ENCODE results near the gene GSG1L2.

The GSG1L2 gene

DNA sequence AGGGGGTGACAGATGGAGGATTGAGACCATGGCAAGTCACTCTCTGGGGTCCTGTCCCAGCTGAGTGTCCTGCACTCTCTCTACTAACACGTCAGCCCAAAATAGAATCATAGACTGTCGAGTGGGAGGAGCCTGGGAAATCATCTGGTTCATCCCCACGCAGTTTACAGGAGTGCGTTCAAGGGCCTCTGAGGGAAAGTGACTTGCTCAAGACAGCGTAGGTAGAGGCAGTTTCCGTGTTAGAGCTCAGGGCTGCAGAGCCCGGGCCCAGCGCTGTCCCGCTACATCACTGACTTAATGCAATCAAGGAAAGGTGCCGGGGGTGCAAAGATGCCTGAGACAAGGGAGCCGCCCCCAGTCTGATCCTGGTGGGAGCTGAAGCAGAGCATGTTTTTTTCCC, 10.3 kb downstream of the GSG1L2 start:
- Mint-ChIP-seq H3K27ac (no peak overlapping the region), H3K4me3 (no peak overlapping the region), H3K36me3 (no peaks in the 10 kb centered on the region), H3K9me3 (peaks cover 5% of the 10 kb centered on the region), H3K27me3 (peaks cover 3% of the 10 kb centered on the region), H3K4me1 (no peaks in the 10 kb centered on the region)
- no peak for DNase-seq
- CTCF ChIA-PET, result no interaction called here

DNA sequence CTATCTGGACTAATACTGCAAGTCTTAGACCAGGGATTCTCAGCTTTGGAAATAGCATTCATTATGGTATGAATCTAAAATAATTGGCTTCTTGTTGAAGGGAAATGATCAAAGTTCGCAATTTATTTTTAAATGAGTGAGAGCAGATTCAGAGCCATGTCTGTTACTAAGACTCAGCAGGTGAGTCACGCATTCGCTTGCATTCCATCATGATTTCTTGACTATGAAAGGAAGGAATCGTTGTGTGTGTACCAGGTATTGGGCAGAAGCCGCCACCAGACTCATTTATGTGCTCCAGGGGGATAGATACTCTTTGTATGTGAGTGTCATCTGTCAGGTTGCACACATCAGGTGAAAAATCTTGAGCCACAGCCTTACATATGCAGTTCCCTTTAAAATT, 10.8 kb downstream of the GSG1L2 start:
- Mint-ChIP-seq H3K27me3 (no peaks in the 10 kb centered on the region), H3K27ac (no peak overlapping the region), H3K36me3 (no peaks in the 10 kb centered on the region), H3K4me1 (no peaks in the 10 kb centered on the region), H3K4me3 (no peak overlapping the region), H3K9me3 (peaks cover under 1% of the 10 kb centered on the region)
- CTCF ChIA-PET, result no interaction called here
- DNase-seq, result no peak

DNA sequence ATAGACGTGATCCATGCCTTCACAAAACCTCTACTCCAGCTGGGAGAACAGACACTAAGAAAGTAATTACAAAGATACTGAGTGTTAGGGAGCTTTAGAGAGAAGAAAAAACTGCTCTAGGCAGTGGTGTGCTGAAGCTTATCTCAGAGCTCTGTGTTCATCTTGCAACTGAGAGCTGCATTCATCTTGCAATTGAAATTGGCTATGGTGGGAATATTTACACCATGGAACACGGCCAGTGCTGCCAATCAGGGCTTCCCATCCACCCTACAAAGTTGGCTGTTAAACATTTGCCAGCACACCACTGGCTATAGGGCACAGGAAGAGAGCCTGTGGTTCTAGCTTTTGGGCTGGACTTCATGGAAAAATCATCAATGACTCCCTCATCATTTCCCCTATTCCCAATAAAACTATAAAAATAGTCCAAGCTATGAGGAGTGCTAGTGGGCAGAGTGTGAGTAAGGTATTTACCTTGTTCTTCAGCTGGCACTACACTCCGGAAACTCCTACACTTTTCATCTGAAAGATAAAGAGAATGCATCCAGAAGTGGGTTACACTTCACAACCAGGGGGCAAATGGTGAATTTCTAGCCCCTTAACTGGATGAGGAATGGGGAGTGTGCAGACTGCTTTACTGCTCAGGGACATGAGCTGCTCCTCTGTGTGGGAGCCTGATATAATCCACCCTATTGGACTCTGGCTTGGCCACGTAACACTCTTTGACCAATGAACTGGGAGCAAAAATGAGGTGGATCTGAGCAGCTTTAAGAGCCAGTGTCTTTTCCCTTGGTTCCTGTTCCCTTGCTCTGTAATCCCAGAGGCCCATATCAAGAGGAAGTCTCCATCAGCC, 11.6 kb downstream of the GSG1L2 start:
- Mint-ChIP-seq H3K36me3 (no peaks in the 10 kb centered on the region), H3K9me3 (no peaks in the 10 kb centered on the region), H3K27ac (no peak overlapping the region), H3K4me3 (no peak overlapping the region), H3K4me1 (no peaks in the 10 kb centered on the region), H3K27me3 (no peaks in the 10 kb centered on the region)
- CTCF ChIA-PET, result no interaction called here
- DNase-seq, result no peak

DNA sequence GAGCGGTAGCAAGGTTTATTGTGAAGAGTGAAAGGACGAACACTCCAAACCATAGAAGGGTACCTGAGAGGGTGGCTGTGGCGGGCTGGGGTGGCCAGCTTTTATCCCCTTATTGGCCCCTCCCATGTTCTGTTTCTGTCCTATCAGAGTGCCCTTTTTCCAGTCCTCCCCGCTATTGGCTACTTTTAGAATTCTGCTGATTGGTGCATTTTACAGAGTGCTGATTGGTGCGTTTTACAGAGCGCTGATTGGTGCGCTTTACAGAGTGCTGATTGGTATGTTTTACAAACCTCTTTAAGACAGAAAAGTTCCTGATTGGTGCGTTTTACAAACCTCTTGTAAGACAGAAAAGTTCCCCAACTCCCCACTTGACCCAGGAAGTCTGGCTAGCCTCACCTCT, 12.5 kb downstream of the GSG1L2 start:
- Mint-ChIP-seq H3K36me3 (no peaks in the 10 kb centered on the region), H3K27me3 (no peaks in the 10 kb centered on the region), H3K27ac (no peak overlapping the region), H3K9me3 (no peaks in the 10 kb centered on the region), H3K4me3 (no peak overlapping the region), H3K4me1 (no peaks in the 10 kb centered on the region)
- CTCF ChIA-PET, result interaction anchor here (0.6 kb wide), 1 partner anchor 67 kb away, joined by 3 read pairs; no protein-coding TSS in a partner anchor
- no peak for DNase-seq

DNA sequence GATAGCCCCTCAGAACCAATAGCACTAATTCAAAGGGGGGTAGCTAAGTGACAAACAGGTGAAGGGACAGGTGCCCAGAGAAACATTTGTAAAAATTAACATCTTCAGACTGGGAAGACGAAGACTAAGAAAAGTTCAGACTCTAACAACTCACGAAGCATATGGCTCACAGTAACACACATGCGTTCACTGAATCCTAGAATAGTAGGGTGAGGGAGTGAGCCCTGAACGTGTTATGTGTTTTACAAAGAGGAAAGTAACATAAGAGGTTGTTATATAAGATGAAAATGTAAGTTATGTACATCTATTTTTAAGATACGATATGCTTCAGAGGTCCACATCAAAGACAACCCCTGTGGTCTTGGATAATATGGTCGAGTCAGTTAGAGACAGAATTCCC, 15.2 kb downstream of the GSG1L2 start:
- Mint-ChIP-seq H3K36me3 (no peaks in the 10 kb centered on the region), H3K9me3 (no peaks in the 10 kb centered on the region), H3K4me1 (no peaks in the 10 kb centered on the region), H3K27ac (no peak overlapping the region), H3K4me3 (no peak overlapping the region), H3K27me3 (no peaks in the 10 kb centered on the region)
- CTCF ChIA-PET, result no interaction called here
- DNase-seq, result no peak

DNA sequence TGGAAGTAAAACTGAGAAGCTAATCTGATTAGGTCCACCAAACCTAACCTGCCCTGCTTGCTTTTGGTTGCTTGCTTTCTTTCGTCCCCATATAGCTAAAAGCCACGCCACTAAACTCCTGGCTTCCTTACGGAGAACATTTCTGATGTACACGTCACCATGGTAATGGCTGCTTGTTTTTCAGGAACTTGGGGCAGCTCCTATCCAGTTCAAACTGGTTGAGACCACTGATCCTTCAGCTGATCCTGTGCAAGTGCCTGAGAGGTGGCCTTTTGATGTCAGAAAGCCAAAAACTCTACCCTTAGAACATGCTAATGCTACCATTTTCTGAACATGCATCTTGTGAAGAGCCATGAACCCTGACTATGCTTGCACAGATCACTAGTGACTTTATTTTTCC, 16.1 kb downstream of the GSG1L2 start:
- no peak overlapping the region for H3K27ac Mint-ChIP-seq
- no peaks in the 10 kb centered on the region for H3K9me3 Mint-ChIP-seq
- no peak overlapping the region for H3K4me3 Mint-ChIP-seq
- H3K27me3 Mint-ChIP-seq, result no peaks in the 10 kb centered on the region
- no peaks in the 10 kb centered on the region for H3K36me3 Mint-ChIP-seq
- H3K4me1 Mint-ChIP-seq, result no peaks in the 10 kb centered on the region
- no peak for DNase-seq
- CTCF ChIA-PET, result no interaction called here

DNA sequence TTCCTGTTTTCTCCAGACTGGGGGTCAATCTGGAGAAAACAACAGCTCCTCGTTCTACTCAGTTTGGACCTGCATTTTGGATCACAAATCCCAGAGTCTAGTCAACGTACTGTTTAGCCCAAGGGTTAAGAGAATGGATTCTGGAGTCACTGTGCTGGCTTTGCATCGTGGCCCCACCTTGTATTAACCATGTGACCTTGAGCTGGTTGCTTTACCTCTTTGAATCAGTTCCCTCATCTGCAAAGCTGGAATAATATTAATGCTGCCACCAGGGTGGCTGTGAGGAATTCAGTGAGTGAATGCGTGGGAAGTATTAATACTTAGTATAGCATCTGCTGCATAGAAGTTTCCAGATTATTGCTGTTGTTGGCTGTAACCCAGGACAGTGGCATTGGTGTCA, 19.2 kb downstream of the GSG1L2 start:
- no peaks in the 10 kb centered on the region for H3K27me3 Mint-ChIP-seq
- H3K36me3 Mint-ChIP-seq, result no peaks in the 10 kb centered on the region
- no peak overlapping the region for H3K27ac Mint-ChIP-seq
- CTCF ChIA-PET, result no interaction called here
- DNase-seq, result no peak
- H3K9me3 Mint-ChIP-seq, result no peaks in the 10 kb centered on the region
- no peak overlapping the region for H3K4me3 Mint-ChIP-seq
- H3K4me1 Mint-ChIP-seq, result no peaks in the 10 kb centered on the region

DNA sequence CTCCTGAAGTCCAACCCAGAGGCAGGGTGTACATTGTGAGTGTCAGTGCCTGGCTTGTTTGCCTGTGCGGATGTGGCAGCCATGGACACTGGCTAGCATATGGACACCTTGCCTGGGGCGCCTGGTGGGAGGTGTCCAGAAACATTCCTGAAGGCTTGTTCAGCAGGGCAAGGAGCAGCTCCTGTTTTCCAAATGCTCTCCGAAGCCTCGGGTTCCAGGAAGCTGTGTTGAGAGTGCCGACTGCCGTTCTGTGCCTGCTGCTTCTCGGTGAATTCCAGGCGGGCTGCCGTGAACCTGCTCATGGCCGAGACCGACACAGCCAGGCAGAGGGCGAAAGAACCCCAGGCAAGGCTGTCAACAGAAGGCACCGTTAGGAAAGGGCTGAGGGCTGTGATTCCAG, 19.6 kb downstream of the GSG1L2 start:
- CTCF ChIA-PET, result interaction anchor here (0.7 kb wide), 1 partner anchor 158 kb away, joined by 3 read pairs; no protein-coding TSS in a partner anchor
- Mint-ChIP-seq H3K9me3 (no peaks in the 10 kb centered on the region), H3K27me3 (no peaks in the 10 kb centered on the region), H3K27ac (no peak overlapping the region), H3K4me1 (no peaks in the 10 kb centered on the region), H3K36me3 (no peaks in the 10 kb centered on the region), H3K4me3 (no peak overlapping the region)
- no peak for DNase-seq

DNA sequence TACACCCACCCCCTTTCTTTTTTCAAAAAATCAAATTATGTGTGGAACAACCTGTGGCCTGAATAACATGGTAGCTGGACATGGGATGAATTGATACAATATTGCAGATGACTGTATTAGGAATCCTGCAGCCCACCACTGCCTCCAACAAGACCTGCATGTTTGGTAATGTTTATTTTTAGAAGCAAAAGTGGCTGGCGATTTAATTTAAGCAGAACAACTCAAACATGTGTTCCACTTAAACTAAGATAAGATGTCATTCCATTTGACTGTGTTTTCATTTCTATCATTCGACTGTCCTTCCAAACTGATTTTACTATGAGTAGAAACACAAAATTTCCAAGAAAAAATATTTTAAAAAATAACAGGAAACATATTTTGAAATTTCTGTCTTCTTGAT, 20.4 kb downstream of the GSG1L2 start:
- Mint-ChIP-seq H3K9me3 (no peaks in the 10 kb centered on the region), H3K4me3 (no peak overlapping the region), H3K27ac (no peak overlapping the region), H3K36me3 (no peaks in the 10 kb centered on the region), H3K27me3 (no peaks in the 10 kb centered on the region), H3K4me1 (no peaks in the 10 kb centered on the region)
- CTCF ChIA-PET, result no interaction called here
- no peak for DNase-seq

DNA sequence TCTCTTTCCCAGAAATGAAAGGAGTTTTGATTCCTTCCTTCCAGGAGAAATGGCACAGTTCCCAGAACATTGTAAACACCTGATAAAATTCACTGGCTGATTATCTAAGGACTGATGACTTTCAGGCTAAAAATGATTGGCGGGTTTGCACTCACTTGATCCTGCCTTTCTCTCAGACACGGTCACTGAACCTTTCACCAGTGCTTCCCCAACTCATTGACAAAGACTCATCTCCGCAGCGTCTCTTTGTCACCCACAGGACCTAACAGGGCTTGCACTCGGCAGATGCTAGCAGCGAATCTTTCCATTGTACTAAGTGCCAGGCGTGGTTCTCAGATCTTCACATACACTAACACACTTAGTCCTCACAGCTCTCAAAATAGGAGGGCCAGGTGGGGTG, 23.2 kb downstream of the GSG1L2 start:
- Mint-ChIP-seq H3K36me3 (no peaks in the 10 kb centered on the region), H3K4me1 (no peaks in the 10 kb centered on the region), H3K9me3 (no peaks in the 10 kb centered on the region), H3K27me3 (no peaks in the 10 kb centered on the region), H3K27ac (no peak overlapping the region), H3K4me3 (no peak overlapping the region)
- no peak for DNase-seq
- CTCF ChIA-PET, result no interaction called here

DNA sequence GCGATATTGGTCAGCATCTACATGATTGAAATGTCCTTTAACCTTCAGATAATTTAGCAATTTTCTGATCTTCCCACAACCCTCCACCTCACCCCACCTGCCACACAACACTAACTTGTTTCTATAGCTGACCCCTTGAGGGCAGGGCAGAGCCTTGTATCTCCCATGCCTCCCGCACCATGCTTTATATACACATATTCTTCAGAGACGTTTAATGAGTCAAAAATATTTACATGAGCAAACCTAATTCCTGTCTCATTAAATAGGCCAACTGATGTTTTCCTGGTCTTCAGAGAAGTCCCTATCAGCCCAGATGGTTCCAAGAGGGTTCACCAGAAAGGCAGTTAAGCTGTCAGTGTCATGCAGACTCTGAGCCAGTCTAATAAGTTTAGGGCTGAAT, 23.9 kb downstream of the GSG1L2 start:
- Mint-ChIP-seq H3K27ac (no peak overlapping the region), H3K4me1 (no peaks in the 10 kb centered on the region), H3K9me3 (no peaks in the 10 kb centered on the region), H3K4me3 (no peak overlapping the region), H3K27me3 (no peaks in the 10 kb centered on the region), H3K36me3 (no peaks in the 10 kb centered on the region)
- no peak for DNase-seq
- CTCF ChIA-PET, result no interaction called here

DNA sequence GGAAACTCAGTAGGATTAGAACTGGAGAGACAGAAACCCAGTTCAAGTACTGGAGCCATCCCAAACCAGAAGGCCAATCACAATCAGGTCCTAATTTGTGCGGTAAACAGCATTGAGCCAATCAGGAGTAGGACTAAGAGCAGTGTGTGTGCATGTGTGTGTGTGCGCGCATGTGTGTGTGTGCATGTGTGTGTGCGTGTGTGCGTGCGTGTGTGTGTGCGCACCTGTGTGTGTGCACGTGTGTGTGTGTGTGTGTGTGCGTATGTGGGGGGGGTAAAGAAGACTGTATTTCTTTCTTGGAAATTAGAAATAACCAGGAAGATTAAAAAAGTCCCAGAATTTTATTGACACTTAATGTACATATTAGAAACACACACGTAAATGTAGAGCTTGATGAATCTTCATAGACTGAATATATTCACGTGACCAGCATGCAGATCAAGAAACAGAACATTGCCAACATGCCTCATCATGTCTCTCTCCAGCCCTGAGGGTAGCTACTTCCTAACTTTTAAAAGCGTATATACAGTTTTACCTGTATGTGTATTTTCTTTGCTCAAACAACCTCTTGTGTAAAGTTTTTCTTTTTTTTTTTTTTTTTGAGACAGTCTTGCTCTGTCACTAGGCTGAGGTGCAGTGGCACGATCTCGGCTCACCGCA, 29.6 kb downstream of the GSG1L2 start:
- Mint-ChIP-seq H3K36me3 (no peaks in the 10 kb centered on the region), H3K4me1 (no peaks in the 10 kb centered on the region), H3K27me3 (no peaks in the 10 kb centered on the region), H3K4me3 (no peak overlapping the region), H3K27ac (no peak overlapping the region), H3K9me3 (no peaks in the 10 kb centered on the region)
- CTCF ChIA-PET, result no interaction called here
- no peak for DNase-seq

DNA sequence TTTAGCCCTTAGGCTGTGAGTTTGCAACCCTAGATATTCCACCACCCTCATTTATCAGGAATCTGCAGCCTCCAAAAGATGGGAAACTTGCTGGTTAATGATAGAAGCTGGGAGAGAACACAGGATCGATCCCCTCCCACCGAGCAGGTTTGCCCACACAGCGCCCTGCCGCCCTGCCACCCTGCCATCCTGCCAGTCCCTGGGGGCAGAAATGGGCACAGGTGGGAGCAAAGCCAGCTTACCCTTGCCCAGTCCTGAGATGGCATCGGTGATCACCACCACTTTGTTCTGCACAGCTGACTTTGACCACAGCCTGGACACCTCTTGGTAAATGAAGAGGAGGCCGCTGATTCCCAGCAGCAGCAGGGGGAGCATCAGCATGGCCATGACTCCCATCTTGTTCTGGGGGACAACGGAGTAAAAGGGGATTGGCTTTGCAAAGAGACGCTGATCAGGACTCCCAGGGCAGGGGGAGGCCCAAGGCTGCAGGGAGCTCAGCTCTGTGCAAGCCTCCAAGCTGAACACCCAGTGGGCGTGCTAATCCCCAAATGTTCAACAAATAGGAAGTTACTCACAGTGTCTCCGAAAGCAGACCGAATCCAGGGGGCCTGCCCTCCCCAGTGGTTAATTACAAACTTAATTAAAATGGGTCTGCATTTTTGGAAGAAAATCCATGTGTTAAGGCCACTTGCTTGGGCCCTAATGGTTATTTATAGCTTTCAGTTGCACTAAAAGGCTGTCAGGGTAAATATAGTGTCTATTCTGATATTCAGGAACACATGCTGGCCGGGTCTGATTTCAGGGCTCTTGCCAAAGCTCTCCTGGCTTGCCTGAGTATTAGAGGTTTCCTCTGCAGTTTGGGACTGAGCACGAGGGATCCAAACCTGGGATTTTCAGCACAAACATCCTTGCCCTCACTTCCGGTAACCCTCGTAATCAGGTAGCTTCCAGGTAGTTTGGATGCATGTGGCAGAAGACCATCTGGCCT, 30.7 kb downstream of the GSG1L2 start, which contains the start of gene DHRS7C:
DHRS7C (minus strand) TSS at position 704 of the 988 bp plus-strand sequence; CDS start at position 396, 308 bp downstream.
- no peaks in the 10 kb centered on the region for H3K36me3 Mint-ChIP-seq
- no peaks in the 10 kb centered on the region for H3K27me3 Mint-ChIP-seq
- H3K4me3 Mint-ChIP-seq, result no peak within 1 kb of the TSS
- no peak for DNase-seq
- CTCF ChIA-PET, result no interaction called here
- H3K27ac Mint-ChIP-seq, result no peak within 1 kb of the TSS
- no peaks in the 10 kb centered on the region for H3K4me1 Mint-ChIP-seq
- H3K9me3 Mint-ChIP-seq, result no peaks in the 10 kb centered on the region

DNA sequence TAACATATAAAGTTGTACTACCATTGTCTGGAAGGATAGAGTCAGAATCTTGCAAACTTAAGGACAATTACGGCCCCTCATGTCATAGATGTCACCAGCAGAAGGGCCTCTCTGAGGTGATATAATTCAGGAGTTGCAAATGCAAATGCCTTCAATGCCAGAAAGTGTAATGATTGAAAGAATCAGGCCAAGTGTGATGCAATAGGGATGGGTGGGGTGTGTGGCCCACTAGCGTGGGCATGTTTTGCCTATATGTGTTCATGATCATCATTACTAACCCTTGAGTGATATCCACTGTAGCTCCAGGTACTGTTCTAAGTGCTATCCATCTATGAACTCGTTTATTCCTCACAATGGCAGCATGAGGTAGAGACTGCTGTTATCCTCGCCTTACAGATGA, 31.6 kb downstream of the GSG1L2 start:
- Mint-ChIP-seq H3K27me3 (peaks cover 5% of the 10 kb centered on the region), H3K27ac (no peak overlapping the region), H3K4me3 (no peak overlapping the region), H3K9me3 (no peaks in the 10 kb centered on the region), H3K4me1 (no peaks in the 10 kb centered on the region), H3K36me3 (no peaks in the 10 kb centered on the region)
- CTCF ChIA-PET, result no interaction called here
- no peak for DNase-seq
